ENCODE measurements around the gene KRT33B. TPM values are rescaled to one million over a fixed set of nuclear protein-coding genes. Genes with fewer than 3 reads are reported as not detected.

The KRT33B gene
- total RNA-seq, 1 donor from 2014 or later, result not detected

GRCh38 chr17:41325611-41326010 lies 44.0 kb downstream of the KRT33B start:
- Histone ChIP-seq H3K4me1 (no peaks in the 10 kb centered on the region), H3K27ac (no peak overlapping the region), H3K27me3 (ENCODE audit: low read depth) (no peaks in the 10 kb centered on the region), H3K9me3 (peaks cover under 1% of the 10 kb centered on the region), H3K4me3 (no peak overlapping the region), H3K36me3 (no peaks in the 10 kb centered on the region)
- TF ChIP-seq CTCF (IDR thresholded peaks at IDR 0.05), result no peak
- intact Hi-C loops (cut with DNase I), result no loop called here
- no peak for DNase-seq
- ATAC-seq, result no peak

- no peaks in the 10 kb centered on the region for H3K4me1 ChIP-seq
- H3K27me3 ChIP-seq (ENCODE audit: low read depth), result no peaks in the 10 kb centered on the region
- H3K9me3 ChIP-seq, result peaks cover 5% of the 10 kb centered on the region
- H3K4me3 ChIP-seq, result no peak overlapping the region
- H3K36me3 ChIP-seq, result no peaks in the 10 kb centered on the region
- ATAC-seq (no peak), DNase-seq (no peak)
- intact Hi-C loops (cut with DNase I), result no loop called here
- H3K27ac ChIP-seq, result no peak overlapping the region
- no peak for TF ChIP-seq CTCF (IDR thresholded peaks at IDR 0.05)
Observed at GRCh38 chr17:41325126-41325525, 44.5 kb downstream of the KRT33B start.

GRCh38 chr17:41324180-41325075 lies 45.2 kb downstream of the KRT33B start:
- DNase-seq, result no peak
- intact Hi-C loops (cut with DNase I), result no loop called here
- H3K36me3 ChIP-seq, result no peaks in the 10 kb centered on the region
- H3K4me1 ChIP-seq, result no peaks in the 10 kb centered on the region
- no peaks in the 10 kb centered on the region for H3K27me3 ChIP-seq (ENCODE audit: low read depth)
- TF ChIP-seq CTCF (IDR thresholded peaks at IDR 0.05), result peak; percentile 10
- H3K27ac ChIP-seq, result no peak overlapping the region
- no peak overlapping the region for H3K4me3 ChIP-seq
- peaks cover 10% of the 10 kb centered on the region for H3K9me3 ChIP-seq
- ATAC-seq, result peak; percentile 47 to 54

GRCh38 chr17:41322903-41323895 lies 46.4 kb downstream of the KRT33B start:
- Histone ChIP-seq H3K9me3 (peaks cover 12% of the 10 kb centered on the region), H3K27me3 (ENCODE audit: low read depth) (no peaks in the 10 kb centered on the region), H3K4me1 (no peaks in the 10 kb centered on the region), H3K4me3 (no peak overlapping the region), H3K36me3 (no peaks in the 10 kb centered on the region), H3K27ac (no peak overlapping the region)
- peak in 1 of 2 donors; percentile 8 for ATAC-seq
- intact Hi-C loops (cut with DNase I), result no loop called here
- no peak for TF ChIP-seq CTCF (IDR thresholded peaks at IDR 0.05)
- no peak for DNase-seq

- ATAC-seq (peak; percentile 45 to 65), DNase-seq (no peak)
- intact Hi-C loops (cut with DNase I), result no loop called here
- Histone ChIP-seq H3K36me3 (no peaks in the 10 kb centered on the region), H3K9me3 (peaks cover 12% of the 10 kb centered on the region), H3K4me3 (no peak overlapping the region), H3K27ac (no peak overlapping the region), H3K27me3 (ENCODE audit: low read depth) (no peaks in the 10 kb centered on the region), H3K4me1 (no peaks in the 10 kb centered on the region)
- peak; percentile 68 for TF ChIP-seq CTCF (IDR thresholded peaks at IDR 0.05)
Observed at GRCh38 chr17:41322094-41322902, 47.3 kb downstream of the KRT33B start.
